Loucy (cell line): ENCODE results near the gene KLHL14.

Experiments used
- H2AFZ ChIP-seq: fragments of 200-600 bp; sonication (generic); 2 replicates; pipeline ENCODE4 v1.6.0; 2016; ENCODE audit warnings: antibody characterized with exemption, mild to moderate bottlenecking, low read length, moderate library complexity
- H3F3A ChIP-seq: fragments of 200-600 bp; 2 replicates; pipeline ENCODE4 v1.6.0; 2016; ENCODE audit warnings: antibody characterized with exemption, low read depth, mild to moderate bottlenecking
- H3K27me3 ChIP-seq: fragments of 200-600 bp; sonication (generic); 2 replicates; pipeline ENCODE4 v1.6.1; 2014; ENCODE audit warnings: low read length, mild to moderate bottlenecking; ENCODE audit not compliant: insufficient read depth, poor library complexity, severe bottlenecking
- H3K36me3 ChIP-seq: fragments of 200-600 bp; sonication (generic); 2 replicates; pipeline ENCODE4 v1.6.1; 2016; ENCODE audit warnings: low read length; ENCODE audit not compliant: insufficient read depth
- H3K4me1 ChIP-seq: fragments of 200-600 bp; sonication (generic); 2 replicates; pipeline ENCODE4 v1.5.1; 2014; ENCODE audit warnings: low read length, mild to moderate bottlenecking; ENCODE audit not compliant: insufficient read depth, poor library complexity, severe bottlenecking
- H3K4me2 ChIP-seq: fragments of 200-600 bp; sonication (generic); 2 replicates; pipeline ENCODE4 v1.6.0; 2014; ENCODE audit warnings: antibody characterized with exemption, low read length, low read depth, mild to moderate bottlenecking; ENCODE audit not compliant: poor library complexity, severe bottlenecking
- H3K4me3 ChIP-seq: fragments of 200-600 bp; sonication (generic); 2 replicates; pipeline ENCODE4 v1.5.1; 2014; ENCODE audit warnings: low read length, mild to moderate bottlenecking, mixed read lengths; ENCODE audit not compliant: poor library complexity, severe bottlenecking
- H3K79me2 ChIP-seq: fragments of 200-600 bp; sonication (generic); 2 replicates; pipeline ENCODE4 v1.6.1; 2014; ENCODE audit warnings: low read length; ENCODE audit not compliant: insufficient read depth
- H3K9ac ChIP-seq: fragments of 200-600 bp; sonication (generic); 2 replicates; pipeline ENCODE4 v1.6.0; 2014; ENCODE audit warnings: mild to moderate bottlenecking, low read depth, low read length, moderate library complexity; ENCODE audit not compliant: poor library complexity, severe bottlenecking
- H3K9me2 ChIP-seq: fragments of 200-600 bp; sonication (generic); replicated peaks from 2 replicates; pipeline ENCODE4 v1.6.1; 2016; ENCODE audit warnings: low read depth, low read length, mixed read lengths
- H3K9me3 ChIP-seq: fragments of 200-600 bp; sonication (generic); 2 replicates; pipeline ENCODE4 v1.6.1; 2014; ENCODE audit warnings: mild to moderate bottlenecking, antibody characterized with exemption, low read length, low read depth; ENCODE audit not compliant: insufficient read depth
- H4K20me1 ChIP-seq: fragments of 200-600 bp; sonication (generic); 2 replicates; pipeline ENCODE4 v1.6.0; 2014; ENCODE audit warnings: antibody characterized with exemption, low read length, mild to moderate bottlenecking; ENCODE audit not compliant: insufficient read depth, poor library complexity, severe bottlenecking
- EZH2phosphoT487 ChIP-seq: fragments of 200-600 bp; IDR thresholded peaks from 2 replicates; pipeline ENCODE4 v1.6.1; 2018; ENCODE audit warnings: antibody characterized with exemption, mild to moderate bottlenecking, moderate library complexity, borderline replicate concordance
- TF ChIP-seq, protein P1 (sequence below): fragments of 200-600 bp; sonication (generic); conservative IDR thresholded peaks from 2 replicates; pipeline ENCODE4 v1.5.1; 2014; ENCODE audit warnings: mild to moderate bottlenecking, antibody characterized with exemption, low read length

The KLHL14 gene

DNA sequence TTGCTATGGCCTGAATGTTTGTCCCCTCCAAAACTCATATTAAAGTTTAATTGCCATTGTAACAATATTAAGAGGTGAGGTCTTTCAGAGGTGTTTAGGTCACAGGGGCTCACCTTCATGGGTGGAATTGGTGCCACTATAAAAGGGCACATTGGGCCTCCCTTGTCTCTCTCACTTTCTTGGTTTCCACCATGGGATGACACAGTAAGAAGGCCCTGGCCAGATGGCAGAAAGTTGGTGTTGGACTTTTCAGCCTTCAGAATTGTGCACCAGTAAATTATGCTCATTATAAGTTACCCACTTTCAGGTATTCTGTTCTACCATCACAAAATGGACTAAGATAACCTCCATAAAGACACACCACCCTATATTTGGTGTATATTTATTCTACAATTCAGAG is 102.1 kb downstream of the KLHL14 start:
- TF ChIP-seq, protein P1, sequence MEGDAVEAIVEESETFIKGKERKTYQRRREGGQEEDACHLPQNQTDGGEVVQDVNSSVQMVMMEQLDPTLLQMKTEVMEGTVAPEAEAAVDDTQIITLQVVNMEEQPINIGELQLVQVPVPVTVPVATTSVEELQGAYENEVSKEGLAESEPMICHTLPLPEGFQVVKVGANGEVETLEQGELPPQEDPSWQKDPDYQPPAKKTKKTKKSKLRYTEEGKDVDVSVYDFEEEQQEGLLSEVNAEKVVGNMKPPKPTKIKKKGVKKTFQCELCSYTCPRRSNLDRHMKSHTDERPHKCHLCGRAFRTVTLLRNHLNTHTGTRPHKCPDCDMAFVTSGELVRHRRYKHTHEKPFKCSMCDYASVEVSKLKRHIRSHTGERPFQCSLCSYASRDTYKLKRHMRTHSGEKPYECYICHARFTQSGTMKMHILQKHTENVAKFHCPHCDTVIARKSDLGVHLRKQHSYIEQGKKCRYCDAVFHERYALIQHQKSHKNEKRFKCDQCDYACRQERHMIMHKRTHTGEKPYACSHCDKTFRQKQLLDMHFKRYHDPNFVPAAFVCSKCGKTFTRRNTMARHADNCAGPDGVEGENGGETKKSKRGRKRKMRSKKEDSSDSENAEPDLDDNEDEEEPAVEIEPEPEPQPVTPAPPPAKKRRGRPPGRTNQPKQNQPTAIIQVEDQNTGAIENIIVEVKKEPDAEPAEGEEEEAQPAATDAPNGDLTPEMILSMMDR, result no peak
- TF ChIP-seq EZH2phosphoT487, result no peak
- no peaks in the 10 kb centered on the region for H3K79me2 ChIP-seq
- no peaks in the 10 kb centered on the region for H3K36me3 ChIP-seq
- H4K20me1 ChIP-seq, result no peaks in the 10 kb centered on the region
- no peaks in the 10 kb centered on the region for H3K9me3 ChIP-seq
- no peaks in the 10 kb centered on the region for H3K27me3 ChIP-seq
- H3K4me2 ChIP-seq, result no peak overlapping the region
- H3K9me2 ChIP-seq, result no peaks in the 10 kb centered on the region
- no peaks in the 10 kb centered on the region for H3K4me1 ChIP-seq
- no peak overlapping the region for H2AFZ ChIP-seq
- H3F3A ChIP-seq, result no peaks in the 10 kb centered on the region
- H3K9ac ChIP-seq, result no peak overlapping the region
- H3K4me3 ChIP-seq, result no peak overlapping the region

DNA sequence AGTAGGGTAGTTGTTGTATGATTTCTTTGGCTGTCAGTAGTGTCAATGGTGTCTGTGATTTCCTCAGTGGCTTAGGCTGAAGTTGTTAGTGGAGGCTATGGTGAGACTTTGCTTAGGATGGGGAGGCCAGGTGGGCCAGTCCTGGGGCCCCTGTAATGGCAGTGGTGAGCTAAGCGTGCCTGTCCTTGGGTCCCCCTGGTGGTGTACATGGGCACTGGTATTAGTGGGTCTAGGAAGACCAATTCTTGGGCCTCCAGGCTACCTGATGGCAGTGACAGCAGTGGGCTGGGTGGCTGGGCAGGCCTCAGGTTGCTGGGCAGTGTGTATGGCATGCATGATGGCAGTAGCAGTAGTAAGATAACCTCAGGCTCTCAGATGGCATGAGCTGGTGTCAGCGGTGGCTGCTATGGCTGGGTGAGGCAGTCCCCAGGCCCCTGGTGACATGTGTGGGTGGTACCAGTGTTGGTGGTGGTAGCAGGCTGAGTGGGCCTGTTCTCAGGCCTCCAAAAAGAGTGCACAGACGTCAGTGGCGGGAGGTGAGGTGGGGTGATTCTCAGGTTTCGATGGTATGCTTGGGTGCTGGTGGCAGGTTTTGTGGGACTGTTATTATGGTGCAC is 103.2 kb downstream of the KLHL14 start:
- Histone ChIP-seq H3K27me3 (no peaks in the 10 kb centered on the region), H4K20me1 (no peaks in the 10 kb centered on the region), H3K9ac (no peak overlapping the region), H3K36me3 (no peaks in the 10 kb centered on the region), H3K4me3 (no peak overlapping the region), H2AFZ (no peak overlapping the region), H3K79me2 (no peaks in the 10 kb centered on the region), H3K4me2 (no peak overlapping the region), H3K9me2 (no peaks in the 10 kb centered on the region), H3K9me3 (no peaks in the 10 kb centered on the region), H3K4me1 (no peaks in the 10 kb centered on the region), H3F3A (no peaks in the 10 kb centered on the region)
- TF ChIP-seq, protein P1, result peak; percentile 45
- no peak for TF ChIP-seq EZH2phosphoT487

DNA sequence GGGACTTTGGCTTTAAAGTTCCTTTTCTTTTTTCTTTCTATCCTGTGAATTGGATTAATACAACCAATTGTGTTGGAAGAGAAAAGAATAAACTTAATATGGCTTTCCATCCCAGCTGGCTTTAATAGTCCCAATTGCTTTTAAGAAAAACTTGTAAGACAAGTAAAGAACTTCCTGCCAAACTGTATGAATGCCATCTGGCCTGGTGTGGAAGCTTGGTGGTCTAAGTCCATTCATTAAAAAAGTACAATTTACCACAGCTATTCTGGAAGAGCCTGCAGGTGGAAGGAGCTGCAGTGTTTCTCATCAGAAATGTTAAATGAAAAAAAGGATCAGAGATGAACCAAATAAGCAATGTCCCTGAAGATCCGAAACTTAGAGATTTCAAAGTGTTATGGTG is 103.9 kb downstream of the KLHL14 start:
- Histone ChIP-seq H3K9me2 (no peaks in the 10 kb centered on the region), H3K9ac (no peak overlapping the region), H2AFZ (no peak overlapping the region), H3K4me3 (no peak overlapping the region), H3F3A (no peaks in the 10 kb centered on the region), H3K4me1 (no peaks in the 10 kb centered on the region), H3K9me3 (no peaks in the 10 kb centered on the region), H3K36me3 (no peaks in the 10 kb centered on the region), H3K4me2 (no peak overlapping the region), H4K20me1 (no peaks in the 10 kb centered on the region), H3K79me2 (no peaks in the 10 kb centered on the region), H3K27me3 (no peaks in the 10 kb centered on the region)
- no peak for TF ChIP-seq EZH2phosphoT487
- TF ChIP-seq, protein P1, result no peak
